ENCODE data around the gene PLCB3.

The PLCB3 gene

DNA sequence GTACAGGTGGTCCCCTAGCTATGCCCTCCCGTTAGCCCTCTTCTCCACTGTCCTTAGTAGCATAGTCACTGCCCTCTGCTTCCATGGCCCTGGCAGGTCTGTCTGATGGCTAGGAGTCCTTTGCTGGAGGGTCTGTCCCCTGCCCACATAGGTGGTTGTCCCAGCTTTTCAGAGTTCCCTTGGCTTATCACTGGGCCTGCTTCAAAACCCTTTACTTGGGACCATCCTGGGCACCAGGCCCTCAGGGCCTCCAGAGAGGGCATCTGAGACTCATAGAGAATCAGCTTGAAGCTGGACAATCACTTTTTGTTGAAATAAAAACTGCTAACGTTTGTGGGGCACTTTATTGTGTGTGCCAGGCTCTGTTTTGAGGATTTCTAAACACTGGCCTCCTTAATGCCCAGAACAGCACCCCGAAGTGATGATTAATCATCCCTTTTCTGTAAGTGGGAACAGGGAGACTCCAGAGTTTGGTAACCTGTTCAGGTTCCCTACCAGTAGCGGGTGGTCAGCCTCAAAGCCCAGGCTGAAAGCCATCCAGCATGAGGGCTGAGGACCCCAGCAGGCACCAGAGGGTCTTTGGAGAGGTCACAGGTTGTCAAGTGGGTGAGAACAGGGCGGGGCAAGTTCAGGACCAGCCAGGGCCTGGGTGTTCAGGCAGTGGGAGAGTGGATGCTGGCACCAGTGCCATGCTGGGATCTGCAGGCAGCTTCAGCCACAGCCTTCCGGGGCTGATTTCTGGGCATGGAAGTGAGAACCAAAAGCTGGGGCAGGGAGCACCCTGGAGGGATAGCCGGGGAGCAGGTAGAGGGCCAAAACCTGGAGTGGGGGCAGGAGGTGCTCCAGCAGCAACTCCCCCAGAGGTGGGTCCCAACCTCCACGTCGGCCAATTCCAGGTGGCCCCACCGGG, 39.3 kb downstream of the PLCB3 start:
- no peak for DNase-seq

DNA sequence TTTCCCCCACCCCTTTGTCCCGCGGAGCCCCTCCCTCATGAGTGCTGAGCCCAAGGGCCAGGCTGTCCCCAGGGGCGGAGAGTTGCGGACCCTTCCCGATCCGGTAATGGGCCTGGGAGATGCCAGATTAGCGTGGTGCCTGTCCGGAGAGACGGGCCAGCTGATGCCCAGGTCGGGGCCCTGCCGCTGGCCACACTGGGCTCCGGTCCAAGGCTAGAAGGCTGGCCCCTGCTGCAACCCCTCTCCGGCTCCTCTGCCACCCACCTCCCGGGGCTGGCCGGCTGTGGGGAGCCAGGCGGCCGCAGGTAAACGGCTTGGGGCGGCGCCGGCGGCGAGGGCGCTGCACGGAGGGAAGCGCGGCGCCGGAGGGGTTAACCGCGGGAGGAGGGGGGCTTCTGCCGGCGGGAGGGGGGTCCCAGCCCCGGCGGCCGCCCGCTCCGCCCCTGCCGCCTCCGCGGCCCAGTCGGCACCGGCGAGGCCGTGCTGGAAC, 40.0 kb downstream of the PLCB3 start, which contains the start of gene KCNK4:
Gene KCNK4 (plus strand): TSS at position 41 of the 490 bp plus-strand sequence. CDS start 1,717 bp downstream, outside the sequence.
- no peak for DNase-seq

DNA sequence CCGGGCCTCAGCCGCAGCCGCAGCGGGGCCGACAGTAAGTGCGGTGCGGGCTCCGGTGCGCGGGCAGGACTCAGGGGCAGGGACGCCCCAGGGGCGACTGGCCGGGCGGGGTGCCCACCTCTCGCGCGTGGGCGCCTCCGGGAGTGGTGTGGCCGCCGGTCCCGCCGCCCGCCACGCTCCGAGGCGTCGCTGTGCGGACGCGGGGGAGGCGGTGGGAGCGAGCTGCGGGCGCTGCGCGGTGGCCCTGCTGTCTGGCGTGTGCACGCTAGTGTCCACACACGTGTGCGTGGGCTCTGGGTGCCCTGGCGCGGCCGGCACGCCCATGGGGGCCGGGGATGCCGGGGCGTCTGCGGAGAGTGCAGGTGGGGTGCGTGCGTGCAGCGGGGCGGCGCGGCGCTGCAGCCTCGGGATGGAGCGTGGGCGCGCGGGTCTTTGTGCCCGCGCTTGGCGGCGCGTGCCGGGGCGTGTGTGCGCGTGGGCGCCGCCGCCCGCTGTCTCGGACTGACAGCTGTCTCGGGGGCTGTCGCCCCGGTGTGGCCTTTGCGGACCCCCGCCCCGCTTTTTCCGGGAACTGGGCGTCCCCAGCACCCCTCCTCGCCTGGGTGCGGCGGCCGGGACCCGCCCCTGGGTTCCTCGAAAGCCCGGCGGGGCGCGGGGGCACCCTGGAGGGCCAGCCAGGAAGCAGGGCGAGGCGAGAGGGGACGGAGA, 40.6 kb downstream of the PLCB3 start:
- DNase-seq, result no peak

DNA sequence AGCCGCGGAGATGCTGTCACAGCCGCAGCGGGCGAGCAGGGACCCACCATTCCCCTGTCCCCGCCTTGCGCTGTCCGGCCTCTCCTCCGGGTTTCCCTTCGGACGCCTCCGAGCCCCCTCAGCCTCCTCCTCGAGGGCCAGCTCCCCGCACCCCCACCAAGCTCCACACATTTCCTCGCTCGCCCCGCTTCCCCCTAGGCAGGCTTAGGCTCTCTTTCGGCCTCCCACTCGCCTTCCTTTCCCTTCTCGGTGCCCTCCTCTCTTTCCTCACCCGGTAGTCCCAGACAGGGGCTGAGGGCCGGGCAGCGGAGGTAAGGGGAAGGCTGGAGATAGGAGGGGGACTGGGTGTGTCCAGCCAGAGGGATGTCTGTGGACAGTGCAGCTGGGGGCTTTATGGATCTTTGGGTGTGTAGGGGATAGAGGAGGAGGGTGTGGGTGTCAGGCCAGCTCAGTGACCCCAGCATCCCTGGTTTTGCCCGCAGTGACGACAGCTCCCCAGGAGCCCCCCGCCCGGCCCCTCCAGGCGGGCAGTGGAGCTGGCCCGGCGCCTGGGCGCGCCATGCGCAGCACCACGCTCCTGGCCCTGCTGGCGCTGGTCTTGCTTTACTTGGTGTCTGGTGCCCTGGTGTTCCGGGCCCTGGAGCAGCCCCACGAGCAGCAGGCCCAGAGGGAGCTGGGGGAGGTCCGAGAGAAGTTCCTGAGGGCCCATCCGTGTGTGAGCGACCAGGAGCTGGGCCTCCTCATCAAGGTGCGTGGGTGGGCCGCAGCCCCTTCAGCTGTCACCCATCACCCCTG, 41.3 kb downstream of the PLCB3 start:
- no peak for DNase-seq

DNA sequence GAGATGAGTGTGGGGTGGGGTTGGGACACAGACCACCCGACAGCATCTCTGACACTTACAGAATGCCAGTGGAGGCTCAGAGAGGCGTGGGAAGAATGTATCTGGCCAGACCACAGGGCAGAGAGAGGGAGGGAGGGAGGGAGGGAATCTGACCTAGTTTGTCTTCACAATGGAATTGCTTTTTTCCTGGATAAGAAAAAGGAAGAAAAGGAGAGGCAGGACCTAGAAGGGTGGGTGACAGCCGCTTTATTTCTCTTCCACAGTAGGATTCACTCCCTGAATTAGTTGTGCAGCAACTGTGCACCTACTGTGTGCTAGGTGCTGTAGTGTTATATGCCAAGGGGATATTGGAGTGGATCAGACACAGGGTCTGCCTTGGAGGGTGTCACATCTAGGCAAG, 43.4 kb downstream of the PLCB3 start:
- DNase-seq, result no peak

DNA sequence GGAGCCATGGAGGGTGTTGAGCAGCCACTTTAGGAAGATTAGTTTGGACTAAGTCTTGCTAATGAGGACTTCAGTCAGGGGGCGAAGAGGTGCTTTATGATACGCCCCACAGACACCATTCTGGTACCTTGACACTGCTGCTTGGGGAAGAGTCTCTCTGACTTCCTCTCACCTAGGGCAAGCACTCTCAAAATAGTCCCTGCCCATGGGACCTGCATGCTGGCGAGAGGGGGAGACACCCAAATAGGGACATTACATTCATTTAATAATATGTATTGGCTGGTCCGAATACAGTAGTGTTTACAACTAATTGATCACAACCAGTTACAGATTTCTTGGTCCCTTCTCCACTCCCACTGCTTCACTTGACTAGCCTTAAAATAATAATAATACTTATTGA, 44.4 kb downstream of the PLCB3 start:
- no peak for DNase-seq

DNA sequence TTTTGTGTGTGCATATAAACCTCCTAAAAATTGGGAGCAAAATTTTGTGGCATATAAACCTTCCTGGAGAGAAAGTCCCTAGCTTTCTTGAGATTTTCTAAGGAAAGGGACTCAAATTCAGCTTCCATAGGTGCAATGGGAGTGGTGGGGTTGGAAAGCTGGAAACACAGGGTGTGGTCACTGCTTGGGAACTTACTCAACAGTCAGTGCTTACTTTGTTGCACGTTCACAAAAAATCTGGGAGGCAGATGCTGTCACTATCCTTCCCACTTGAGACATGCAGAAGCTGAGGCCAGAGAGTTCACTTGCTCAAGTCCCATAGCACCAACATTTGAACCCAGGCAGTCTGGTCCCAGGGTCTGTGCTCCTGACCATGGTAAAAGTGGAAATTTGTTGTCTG, 44.9 kb downstream of the PLCB3 start:
- DNase-seq, result no peak

DNA sequence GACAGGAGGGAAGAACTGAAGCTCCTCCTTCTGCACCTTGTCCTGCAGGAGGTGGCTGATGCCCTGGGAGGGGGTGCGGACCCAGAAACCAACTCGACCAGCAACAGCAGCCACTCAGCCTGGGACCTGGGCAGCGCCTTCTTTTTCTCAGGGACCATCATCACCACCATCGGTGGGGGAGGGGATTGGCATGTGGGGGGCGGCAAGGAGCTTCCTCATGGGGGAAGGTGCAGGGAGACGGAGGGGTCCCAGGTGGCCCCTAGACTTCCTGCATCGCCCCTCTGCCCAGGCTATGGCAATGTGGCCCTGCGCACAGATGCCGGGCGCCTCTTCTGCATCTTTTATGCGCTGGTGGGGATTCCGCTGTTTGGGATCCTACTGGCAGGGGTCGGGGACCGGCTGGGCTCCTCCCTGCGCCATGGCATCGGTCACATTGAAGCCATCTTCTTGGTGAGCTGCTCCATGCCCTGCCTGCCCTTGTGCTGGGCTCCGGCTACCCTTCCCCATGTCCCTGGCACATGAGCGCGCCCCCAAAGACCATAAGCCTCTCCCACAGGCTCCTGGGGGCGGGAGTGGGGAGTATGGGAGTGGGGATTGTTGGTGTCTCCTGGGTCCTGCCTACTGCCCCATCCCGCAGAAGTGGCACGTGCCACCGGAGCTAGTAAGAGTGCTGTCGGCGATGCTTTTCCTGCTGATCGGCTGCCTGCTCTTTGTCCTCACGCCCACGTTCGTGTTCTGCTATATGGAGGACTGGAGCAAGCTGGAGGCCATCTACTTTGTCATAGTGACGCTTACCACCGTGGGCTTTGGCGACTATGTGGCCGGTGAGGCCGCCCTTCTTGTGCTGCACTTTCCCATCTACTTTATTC, 45.7 kb downstream of the PLCB3 start:
- DNase-seq, result no peak

DNA sequence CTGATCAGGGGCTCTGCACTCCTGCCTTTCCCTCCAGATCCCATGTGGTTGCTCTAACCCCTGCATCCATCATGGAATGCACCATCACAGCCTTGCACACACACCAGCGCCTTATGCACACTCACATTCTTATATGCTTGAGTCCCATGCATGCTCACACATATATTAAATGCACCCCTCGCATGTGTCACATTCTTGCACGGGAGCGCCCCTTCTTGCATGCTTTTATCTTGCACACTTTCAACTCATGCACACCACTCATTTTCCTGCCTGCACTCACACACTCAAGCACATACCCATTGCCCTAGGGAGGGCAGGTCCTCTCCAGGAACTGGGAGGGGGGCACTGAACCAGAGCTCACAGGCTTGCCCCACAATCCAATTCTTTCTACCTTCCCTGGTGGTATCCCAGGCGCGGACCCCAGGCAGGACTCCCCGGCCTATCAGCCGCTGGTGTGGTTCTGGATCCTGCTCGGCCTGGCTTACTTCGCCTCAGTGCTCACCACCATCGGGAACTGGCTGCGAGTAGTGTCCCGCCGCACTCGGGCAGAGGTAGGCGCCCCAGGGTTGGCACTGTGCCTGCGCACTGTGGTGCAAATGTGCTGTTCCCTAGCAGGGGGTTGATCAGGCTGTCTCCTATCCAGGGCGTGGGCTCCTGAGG, 46.5 kb downstream of the PLCB3 start:
- DNase-seq, result no peak

DNA sequence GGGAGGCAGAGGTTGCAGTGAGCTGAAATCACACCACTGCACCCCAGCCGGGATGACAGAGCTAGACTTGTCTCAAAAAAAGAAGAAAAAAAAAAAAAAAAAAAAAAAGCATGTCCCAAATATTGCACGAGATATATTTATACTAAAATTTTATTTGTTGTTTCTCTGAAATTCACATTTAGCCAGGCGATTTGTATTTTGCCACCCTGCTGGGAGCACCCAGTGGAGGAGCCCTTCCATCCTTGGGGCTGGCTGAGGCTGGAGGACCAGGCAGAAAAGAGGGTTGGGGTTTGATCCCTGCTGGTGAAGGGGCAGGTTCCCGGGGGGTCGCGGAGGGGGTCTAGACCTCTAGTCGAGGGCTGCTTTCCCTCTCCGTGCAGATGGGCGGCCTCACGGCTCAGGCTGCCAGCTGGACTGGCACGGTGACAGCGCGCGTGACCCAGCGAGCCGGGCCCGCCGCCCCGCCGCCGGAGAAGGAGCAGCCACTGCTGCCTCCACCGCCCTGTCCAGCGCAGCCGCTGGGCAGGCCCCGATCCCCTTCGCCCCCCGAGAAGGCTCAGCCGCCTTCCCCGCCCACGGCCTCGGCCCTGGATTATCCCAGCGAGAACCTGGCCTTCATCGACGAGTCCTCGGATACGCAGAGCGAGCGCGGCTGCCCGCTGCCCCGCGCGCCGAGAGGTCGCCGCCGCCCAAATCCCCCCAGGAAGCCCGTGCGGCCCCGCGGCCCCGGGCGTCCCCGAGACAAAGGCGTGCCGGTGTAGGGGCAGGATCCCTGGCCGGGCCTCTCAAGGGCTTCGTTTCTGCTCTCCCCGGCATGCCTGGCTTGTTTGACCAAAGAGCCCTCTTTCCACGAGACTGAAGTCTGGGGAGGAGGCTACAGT, 47.9 kb downstream of the PLCB3 start:
- DNase-seq, result no peak

DNA sequence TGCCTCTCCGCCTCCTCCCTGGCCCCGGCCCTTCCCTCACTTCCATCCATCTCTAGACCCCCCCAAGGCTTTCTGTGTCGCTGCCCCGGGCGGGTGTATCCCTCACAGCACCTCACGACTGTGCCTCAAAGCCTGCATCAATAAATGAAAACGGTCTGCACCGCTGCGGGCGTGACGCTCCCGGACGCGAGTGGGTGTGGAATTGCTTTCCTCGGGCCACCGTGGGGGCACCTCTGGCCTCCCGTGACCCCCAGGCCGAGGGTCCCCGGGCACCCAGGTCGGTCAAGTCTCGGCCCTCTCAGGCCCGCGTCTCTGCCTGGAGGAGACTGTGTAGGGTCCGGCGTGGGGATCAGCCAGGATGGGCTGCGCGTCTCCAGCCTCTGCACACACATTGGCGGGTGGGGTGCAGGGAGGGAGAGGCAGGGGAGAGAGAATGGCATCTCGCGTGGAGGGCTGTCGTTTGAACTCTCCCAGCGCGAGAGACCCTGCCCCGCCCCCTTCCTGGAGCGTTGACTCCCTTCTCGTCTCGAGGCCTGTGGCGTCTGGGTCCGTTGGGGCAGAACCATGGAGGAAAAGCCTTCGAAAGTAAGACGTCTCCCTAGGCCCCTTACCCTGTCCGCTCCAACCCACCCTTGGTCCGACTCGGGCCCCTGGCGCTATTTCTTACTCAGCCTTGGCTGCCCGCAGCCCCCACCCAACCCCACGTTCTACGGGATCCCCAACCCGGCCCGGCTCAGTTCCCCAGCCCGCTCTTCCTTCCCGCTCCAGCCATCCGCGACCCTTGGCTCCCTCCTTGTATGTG, 48.7 kb downstream of the PLCB3 start, which contains the start of gene CATSPERZ:
Gene CATSPERZ (plus strand): TSS at position 512 of the 802 bp plus-strand sequence. CDS start 53 bp downstream, at position 565.
- no peak for DNase-seq

DNA sequence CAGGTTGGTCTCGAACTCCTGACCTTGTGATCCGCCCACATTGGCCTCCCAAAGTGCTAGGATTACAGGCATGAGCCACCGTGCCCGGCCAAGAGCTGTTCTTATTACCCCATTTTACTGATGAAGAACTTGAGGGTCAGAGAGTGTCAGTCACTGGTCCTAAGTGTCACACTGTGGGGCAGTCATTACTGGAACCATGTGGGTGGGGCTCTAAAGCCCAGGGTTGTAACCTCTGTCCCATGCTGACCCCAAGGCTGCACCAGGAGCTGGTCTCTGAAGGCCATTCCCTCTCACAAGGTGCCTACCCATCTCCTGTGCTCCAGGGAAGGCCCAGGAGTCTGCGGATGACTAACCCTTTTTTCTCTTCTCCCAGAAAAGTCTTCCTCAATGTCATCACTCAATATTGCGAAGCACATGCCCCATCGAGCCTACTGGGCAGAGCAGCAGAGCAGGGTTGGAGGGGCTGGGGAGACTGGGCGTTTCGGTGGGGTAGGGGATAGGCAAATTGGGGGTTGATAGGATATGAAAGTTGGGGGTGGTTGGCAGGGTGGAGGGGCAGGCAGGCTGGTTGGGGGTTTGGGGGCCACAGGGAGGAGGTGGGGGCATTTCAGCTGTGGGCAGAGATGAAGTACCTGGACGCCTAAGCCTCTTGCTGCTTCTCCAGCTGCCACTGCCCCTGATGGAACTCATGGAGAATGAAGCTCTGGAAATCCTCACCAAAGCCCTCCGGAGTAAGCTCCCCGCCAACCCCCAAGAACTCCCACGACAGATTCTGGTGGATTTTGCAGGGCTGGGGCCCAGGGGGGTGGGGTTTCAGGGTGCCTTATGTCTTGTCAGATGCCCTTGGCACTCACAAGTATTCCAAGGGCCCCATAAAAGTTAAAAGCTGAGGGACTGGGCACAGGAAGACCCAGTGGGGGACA, 52.0 kb downstream of the PLCB3 start:
- DNase-seq, result no peak

DNA sequence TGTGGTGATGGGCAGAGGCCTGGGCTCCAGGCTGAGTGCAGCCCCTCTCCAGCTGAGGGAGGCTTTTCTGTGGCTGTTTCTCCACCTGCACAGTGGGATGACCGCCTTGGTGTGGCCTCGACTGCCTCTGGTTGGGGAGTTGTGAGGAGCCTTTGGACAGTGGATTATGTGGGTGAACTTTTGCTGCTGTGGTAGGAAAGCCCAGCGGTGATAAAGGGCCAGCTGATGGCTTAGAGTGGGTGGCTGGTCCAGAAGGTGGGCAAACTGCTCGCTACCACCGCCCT, 52.6 kb downstream of the PLCB3 start:
- no peak for DNase-seq

DNA sequence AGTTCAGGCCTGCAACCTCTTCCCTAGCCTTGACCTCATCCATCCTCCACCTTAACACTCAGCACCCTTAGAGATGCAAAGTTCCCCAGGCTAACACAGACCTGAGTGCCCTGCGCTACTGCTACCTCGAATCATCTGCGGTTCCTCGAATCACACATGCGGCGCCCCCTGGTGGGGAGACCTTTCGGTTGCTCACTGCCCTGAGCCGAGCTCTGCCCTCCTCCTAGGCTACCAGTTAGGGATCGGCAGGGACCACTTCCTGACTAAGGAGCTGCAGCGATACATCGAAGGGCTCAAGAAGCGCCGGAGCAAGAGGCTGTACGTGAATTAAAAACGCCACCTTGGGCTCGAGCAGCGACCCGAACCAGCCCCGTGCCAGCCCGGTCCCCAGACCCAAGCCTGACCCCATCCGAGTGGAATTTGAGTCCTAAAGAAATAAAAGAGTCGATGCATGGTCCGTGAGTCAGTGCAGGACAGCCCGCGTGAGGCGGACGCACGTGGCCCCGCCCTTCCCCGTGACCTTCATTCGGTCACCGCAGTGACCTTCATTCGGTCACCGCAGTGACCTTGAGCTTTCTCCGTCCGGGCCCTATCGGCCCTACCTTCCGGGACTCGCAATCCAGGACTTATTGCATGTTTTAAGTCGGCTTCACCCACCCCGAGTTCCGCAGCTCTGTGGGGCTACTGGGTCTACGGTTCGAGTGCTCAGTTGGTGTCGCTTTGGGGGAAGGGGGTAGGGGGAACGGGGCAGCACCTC, 53.2 kb downstream of the PLCB3 start:
- peak; percentile 83 to 91 for DNase-seq

DNA sequence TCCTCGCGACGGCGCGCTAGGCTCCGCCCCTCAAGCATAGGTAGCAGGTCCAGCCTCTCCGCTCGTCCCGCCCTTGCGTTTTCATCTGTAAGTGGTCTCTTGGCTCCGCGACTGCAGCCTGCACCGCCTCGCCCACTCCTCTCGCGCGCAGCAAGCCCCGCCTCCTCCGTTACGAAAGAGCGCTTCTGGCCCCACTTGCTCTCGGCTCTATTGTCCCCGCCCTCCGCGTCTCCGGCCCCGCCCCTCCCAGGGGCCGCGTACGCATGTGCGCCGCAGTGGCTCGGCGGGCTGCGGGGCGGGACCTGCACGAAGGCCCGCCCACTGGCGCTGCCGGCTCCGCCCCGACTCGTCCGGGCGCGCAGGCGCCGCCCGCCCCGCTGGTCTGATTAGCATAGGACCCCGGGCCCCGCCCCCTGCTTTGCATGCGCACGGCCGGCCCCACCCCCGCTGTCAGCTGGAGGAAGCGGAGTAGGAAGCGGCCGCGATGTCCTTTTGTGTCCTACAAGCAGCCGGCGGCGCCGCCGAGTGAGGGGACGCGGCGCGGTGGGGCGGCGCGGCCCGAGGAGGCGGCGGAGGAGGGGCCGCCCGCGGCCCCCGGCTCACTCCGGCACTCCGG, 53.9 kb downstream of the PLCB3 start, which contains the start of gene ESRRA:
Gene ESRRA (plus strand): TSS at position 450 of the 616 bp plus-strand sequence. CDS start 1,656 bp downstream, outside the sequence.
- peak; percentile 96 to 98 for DNase-seq

DNA sequence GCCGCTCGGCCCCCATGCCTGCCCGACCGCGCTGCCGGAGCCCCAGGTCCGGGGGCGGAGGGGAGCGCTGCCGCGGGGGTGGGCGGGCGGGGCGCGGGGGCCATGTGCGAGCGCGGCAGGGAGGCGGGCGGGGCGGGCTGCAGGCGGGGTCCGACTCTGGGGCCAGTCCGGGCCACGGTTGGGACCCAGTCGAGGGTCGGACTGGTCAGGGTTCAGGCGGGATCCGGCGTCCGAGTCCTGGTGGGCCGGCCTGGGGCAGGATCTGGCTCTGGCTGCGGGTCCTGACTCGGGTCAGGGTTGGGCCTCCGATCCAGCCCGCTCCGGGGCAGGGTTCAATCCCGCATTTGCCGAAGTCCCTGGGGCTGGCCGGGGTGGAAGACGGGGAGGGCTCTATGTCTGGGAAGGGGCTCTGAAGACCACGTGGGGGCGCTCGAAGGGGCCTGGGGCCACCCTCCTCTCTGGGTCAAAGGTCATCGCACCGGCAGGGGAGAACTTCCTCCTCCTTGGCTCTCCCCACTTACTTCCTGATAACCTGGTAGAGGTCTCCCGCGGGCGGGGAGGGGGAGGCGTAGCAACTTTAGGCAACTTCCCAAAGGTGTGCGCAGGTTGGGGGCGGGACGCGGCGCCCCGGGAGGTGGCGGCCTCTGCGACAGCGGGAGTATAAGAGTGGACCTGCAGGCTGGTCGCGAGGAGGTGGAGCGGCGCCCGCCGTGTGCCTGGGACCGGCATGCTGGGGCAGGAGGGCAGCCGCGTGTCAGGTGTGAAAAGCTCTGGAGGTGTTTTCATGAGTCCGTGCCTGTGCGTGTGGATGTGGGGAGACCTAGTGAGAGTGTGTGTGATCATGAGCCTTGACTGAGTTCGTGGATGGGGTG, 54.6 kb downstream of the PLCB3 start:
- peak; percentile 40 to 70 for DNase-seq
